GM23338 (cell line): ENCODE data around the gene ZNF326. TPM values are rescaled to one million over a fixed set of nuclear protein-coding genes. Genes with fewer than 3 reads are reported as not detected.

Experiments
- ATAC-seq: fragments of 200-7000 bp; cut with Tn5 transposase; 3 replicates; pipeline ENCODE4 v1.9.1; 2020
- DNase-seq: peaks from one replicate; pipeline ENCODE4 v3.0.0-alpha.2; 2015; ENCODE audit warnings: low spot score
- H2AFZ ChIP-seq: fragments of 200-600 bp; sonication (generic); 2 replicates; pipeline ENCODE4 v1.8.0; 2016; ENCODE audit warnings: antibody characterized with exemption, mild to moderate bottlenecking, moderate library complexity
- H3F3A ChIP-seq: fragments of 200-600 bp; sonication (generic); replicated peaks from 2 replicates; pipeline ENCODE4 v1.8.0; 2017; ENCODE audit warnings: antibody characterized with exemption, mixed run types, low read depth
- H3K27ac ChIP-seq: fragments of 200-600 bp; sonication (generic); 2 replicates; pipeline ENCODE4 v1.6.1; 2016; ENCODE audit warnings: low read depth
- H3K27me3 ChIP-seq: fragments of 200-600 bp; sonication (generic); 2 replicates; pipeline ENCODE4 v1.8.0; 2016; ENCODE audit warnings: mild to moderate bottlenecking, mixed run types, moderate library complexity; ENCODE audit not compliant: insufficient read depth
- H3K36me3 ChIP-seq: fragments of 200-600 bp; sonication (generic); 2 replicates; pipeline ENCODE4 v1.8.0; 2016; ENCODE audit warnings: mild to moderate bottlenecking; ENCODE audit not compliant: insufficient read depth
- H3K4me1 ChIP-seq: fragments of 200-600 bp; sonication (generic); 2 replicates; pipeline ENCODE4 v1.8.0; 2016; ENCODE audit warnings: mild to moderate bottlenecking, moderate library complexity; ENCODE audit not compliant: insufficient read depth
- H3K4me2 ChIP-seq: fragments of 200-600 bp; sonication (generic); 2 replicates; pipeline ENCODE4 v1.7.1; 2017; ENCODE audit warnings: mixed run types
- H3K4me3 ChIP-seq: fragments of 200-600 bp; sonication (generic); 2 replicates; pipeline ENCODE4 v1.6.1; 2016; ENCODE audit warnings: mixed run types
- H3K79me2 ChIP-seq: fragments of 200-600 bp; sonication (generic); replicated peaks from 2 replicates; pipeline ENCODE4 v1.8.0; 2017; ENCODE audit warnings: mild to moderate bottlenecking; ENCODE audit not compliant: insufficient read depth
- H3K9me2 ChIP-seq: fragments of 200-600 bp; sonication (generic); 2 replicates; pipeline ENCODE4 v1.8.0; 2017; ENCODE audit not compliant: insufficient read depth
- H4K20me1 ChIP-seq: fragments of 200-600 bp; sonication (generic); replicated peaks from 2 replicates; pipeline ENCODE4 v1.8.0; 2017; ENCODE audit warnings: mild to moderate bottlenecking; ENCODE audit not compliant: insufficient read depth
- H3K27ac Mint-ChIP-seq: 2 replicates; pipeline ENCODE4 v1.8.0; 2020; ENCODE audit warnings: inconsistent platforms, mild to moderate bottlenecking, moderate library complexity, mixed read lengths
- H3K27me3 Mint-ChIP-seq: 3 replicates; pipeline ENCODE4 v1.8.0; 2022; ENCODE audit warnings: low read depth, mild to moderate bottlenecking, moderate library complexity, mixed read lengths, inconsistent platforms; ENCODE audit not compliant: insufficient read depth, poor library complexity
- H3K36me3 Mint-ChIP-seq: 3 replicates; pipeline ENCODE4 v1.8.0; 2021; ENCODE audit warnings: low read depth, mild to moderate bottlenecking, inconsistent platforms, moderate library complexity, mixed read lengths
- H3K4me1 Mint-ChIP-seq: 3 replicates; pipeline ENCODE4 v1.8.0; 2020; ENCODE audit warnings: mild to moderate bottlenecking, inconsistent platforms, mixed read lengths
- H3K4me3 Mint-ChIP-seq: 3 replicates; pipeline ENCODE4 v1.8.0; 2021; ENCODE audit warnings: moderate library complexity, mild to moderate bottlenecking, inconsistent platforms, mixed read lengths
- H3K9me3 Mint-ChIP-seq: 3 replicates; pipeline ENCODE4 v1.8.0; 2020; ENCODE audit warnings: moderate library complexity, mild to moderate bottlenecking, inconsistent platforms, mixed read lengths
- CREB1 ChIP-seq: fragments of 250-450 bp; sonication (Bioruptor Pico); IDR thresholded peaks from 2 replicates; pipeline ENCODE4 v1.5.0; 2020; ENCODE audit warnings: low read depth, mild to moderate bottlenecking, moderate library complexity
- EZH2 ChIP-seq: fragments of 200-600 bp; sonication (generic); IDR thresholded peaks from one replicate; pipeline ENCODE4 v1.8.0; 2017; ENCODE audit warnings: antibody characterized with exemption, mild to moderate bottlenecking, low read depth; ENCODE audit not compliant: unreplicated experiment
- EZH2phosphoT487 ChIP-seq: fragments of 200-600 bp; sonication (generic); IDR thresholded peaks from one replicate; pipeline ENCODE4 v1.8.1; 2018; ENCODE audit warnings: antibody characterized with exemption; ENCODE audit not compliant: unreplicated experiment
- NANOG ChIP-seq: IDR thresholded peaks from 2 replicates; pipeline ENCODE4 v1.6.1; 2016; ENCODE audit warnings: antibody characterized with exemption, borderline replicate concordance
- POLR2AphosphoS5 ChIP-seq: IDR thresholded peaks from 2 replicates; pipeline ENCODE4 v1.6.1; 2016; ENCODE audit warnings: antibody characterized with exemption, low read depth
- REST ChIP-seq: IDR thresholded peaks from one replicate; pipeline ENCODE4 v1.6.1; 2018; ENCODE audit warnings: antibody characterized with exemption; ENCODE audit not compliant: unreplicated experiment
- STAT1 ChIP-seq: IDR thresholded peaks from one replicate; pipeline ENCODE4 v1.6.1; 2016; ENCODE audit warnings: antibody characterized with exemption; ENCODE audit not compliant: unreplicated experiment
- ZNF331 ChIP-seq: fragments of 250-450 bp; sonication (Bioruptor Pico); IDR thresholded peaks from 2 replicates; pipeline ENCODE4 v1.5.0; 2020; ENCODE audit warnings: low read depth, mild to moderate bottlenecking, moderate library complexity
- polyA plus RNA-seq: library from polyadenylated mRNA; unstranded; fragments of >200 nt; fragmentation: Nextera tagmentation; extraction: Ambion mirVana; gene quantifications from 2 replicates; pipeline ENCODE4 v1.2.1, GENCODE V29; 2016
- total RNA-seq: library from RNA; depleted of rRNA; stranded (reverse); fragments of >200 nt; shearing (Covaris generic); gene quantifications from 2 replicates; pipeline ENCODE4 v1.2.3, GENCODE V29; 2014
- TF ChIP-seq, protein P1 (sequence below), 2 experiments: fragments of 200-600 bp in 1 of 2; sonication (generic) in 1 of 2; conservative IDR thresholded peaks; 2 replicates each; pipeline versions ENCODE4 v1.5.1 to v1.6.1; 2016 to 2017; ENCODE audit warnings: antibody characterized with exemption in 2 of 2, low read depth in 2 of 2, mild to moderate bottlenecking in 2 of 2, moderate library complexity in 1 of 2

ZNF326 gene
- total and polyA plus RNA-seq, 2 experiments from 2014 or later: 28.6 to 35.1 TPM

- Mint-ChIP-seq H3K4me3 (no peak overlapping the region), H3K27me3 (no peaks in the 10 kb centered on the region), H3K9me3 (no peaks in the 10 kb centered on the region), H3K27ac (no peak overlapping the region), H3K36me3 (peaks cover 16% of the 10 kb centered on the region), H3K4me1 (peaks cover 31% of the 10 kb centered on the region)
- peaks cover 6% of the 10 kb centered on the region; the same call in 1 of the 2 replicates for H3K36me3 ChIP-seq
- no peak overlapping the region for H3K27ac ChIP-seq
- peaks cover 82% of the 10 kb centered on the region for H3K79me2 ChIP-seq
- no peaks in the 10 kb centered on the region for H3K27me3 ChIP-seq
- H4K20me1 ChIP-seq: peaks cover 54% of the 10 kb centered on the region
- TF ChIP-seq NANOG (no peak), EZH2 (no peak), EZH2phosphoT487 (no peak), STAT1 (no peak), ZNF331 (CRISPR knock-in tag) (no peak)
- TF ChIP-seq, protein P1, sequence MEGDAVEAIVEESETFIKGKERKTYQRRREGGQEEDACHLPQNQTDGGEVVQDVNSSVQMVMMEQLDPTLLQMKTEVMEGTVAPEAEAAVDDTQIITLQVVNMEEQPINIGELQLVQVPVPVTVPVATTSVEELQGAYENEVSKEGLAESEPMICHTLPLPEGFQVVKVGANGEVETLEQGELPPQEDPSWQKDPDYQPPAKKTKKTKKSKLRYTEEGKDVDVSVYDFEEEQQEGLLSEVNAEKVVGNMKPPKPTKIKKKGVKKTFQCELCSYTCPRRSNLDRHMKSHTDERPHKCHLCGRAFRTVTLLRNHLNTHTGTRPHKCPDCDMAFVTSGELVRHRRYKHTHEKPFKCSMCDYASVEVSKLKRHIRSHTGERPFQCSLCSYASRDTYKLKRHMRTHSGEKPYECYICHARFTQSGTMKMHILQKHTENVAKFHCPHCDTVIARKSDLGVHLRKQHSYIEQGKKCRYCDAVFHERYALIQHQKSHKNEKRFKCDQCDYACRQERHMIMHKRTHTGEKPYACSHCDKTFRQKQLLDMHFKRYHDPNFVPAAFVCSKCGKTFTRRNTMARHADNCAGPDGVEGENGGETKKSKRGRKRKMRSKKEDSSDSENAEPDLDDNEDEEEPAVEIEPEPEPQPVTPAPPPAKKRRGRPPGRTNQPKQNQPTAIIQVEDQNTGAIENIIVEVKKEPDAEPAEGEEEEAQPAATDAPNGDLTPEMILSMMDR (conservative IDR thresholded peaks at IDR 0.05; ENCODE audit: low read depth in 2 of 2): no peak
- H3K4me2 ChIP-seq: peak overlapping the region; percentile 91; the same call in 1 of the 2 replicates
- H3K4me3 ChIP-seq: no peak overlapping the region
- H2AFZ ChIP-seq: no peak overlapping the region
- H3K4me1 ChIP-seq: peaks cover 27% of the 10 kb centered on the region
- no peak for DNase-seq
- no peak for ATAC-seq
- H3K9me2 ChIP-seq: no peaks in the 10 kb centered on the region
- H3F3A ChIP-seq: no peaks in the 10 kb centered on the region
Measured at GRCh38 chr1:89998306-89998705, 3.4 kb downstream of the ZNF326 start.

- H3K36me3 Mint-ChIP-seq: peaks cover 16% of the 10 kb centered on the region; the same call in 2 of the 3 replicates
- H3K9me3 Mint-ChIP-seq: no peaks in the 10 kb centered on the region
- peaks cover 25% of the 10 kb centered on the region for H3K4me1 Mint-ChIP-seq
- Histone ChIP-seq H3F3A (no peaks in the 10 kb centered on the region), H3K27ac (peak overlapping the region; percentile 53; the same call in 1 of the 2 replicates), H3K36me3 (peaks cover 6% of the 10 kb centered on the region; the same call in 1 of the 2 replicates), H2AFZ (no peak overlapping the region), H3K4me3 (no peak overlapping the region), H3K4me1 (peaks cover 27% of the 10 kb centered on the region), H3K9me2 (no peaks in the 10 kb centered on the region), H3K27me3 (no peaks in the 10 kb centered on the region), H3K79me2 (peaks cover 91% of the 10 kb centered on the region), H4K20me1 (peaks cover 60% of the 10 kb centered on the region), H3K4me2 (no peak overlapping the region)
- no peak overlapping the region; the same call in 2 of the 3 replicates for H3K4me3 Mint-ChIP-seq
- H3K27me3 Mint-ChIP-seq: no peaks in the 10 kb centered on the region
- H3K27ac Mint-ChIP-seq: peak overlapping the region; percentile 6; the same call in 1 of the 2 replicates
- ATAC-seq: no peak
- no peak for DNase-seq
- TF ChIP-seq EZH2phosphoT487 (no peak), REST (no peak), POLR2AphosphoS5 (no peak), EZH2 (no peak), STAT1 (no peak), CREB1 (CRISPR knock-in tag) (no peak), NANOG (no peak), ZNF331 (CRISPR knock-in tag) (no peak)
- TF ChIP-seq, protein P1 (conservative IDR thresholded peaks at IDR 0.05; ENCODE audit: low read depth in 2 of 2): no peak
Measured at GRCh38 chr1:89999208-89999607, 4.3 kb downstream of the ZNF326 start.
